ENCODE measurements around the gene RABEP2. TPM values are rescaled to one million over a fixed set of nuclear protein-coding genes. Genes with fewer than 3 reads are reported as not detected.
A peak's percentile ranks its signal among the peaks of the same experiment; 100 is the strongest.

Gene RABEP2
- total RNA-seq, 1 experiment from 2014 or later = 17.5 TPM

DNA sequence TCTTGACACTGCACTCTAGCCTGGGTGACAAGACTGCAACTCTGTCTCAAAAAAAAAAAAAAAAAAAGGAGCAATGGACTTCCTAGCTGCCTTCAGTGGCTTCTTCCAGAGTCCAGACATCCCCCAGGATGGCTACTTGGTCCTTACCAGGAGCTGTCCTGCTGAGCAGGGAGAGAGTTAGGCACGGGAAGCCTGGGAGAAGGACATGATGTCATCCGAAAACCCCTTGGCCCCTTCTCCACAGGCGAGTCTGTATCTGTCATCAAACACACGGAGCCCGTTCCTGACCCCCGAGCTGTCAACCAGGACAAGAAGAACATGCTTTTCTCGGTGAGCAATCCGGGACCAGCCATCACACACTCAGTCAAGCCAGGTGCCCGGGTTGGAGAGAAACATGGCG, 38.1 kb downstream of the RABEP2 start:
- DNase-seq = no peak
- no peak overlapping the region for H3K9ac ChIP-seq (ENCODE audit: extremely low read depth, insufficient read length, low read length)
- H2AFZ ChIP-seq (ENCODE audit: low read length) = no peak overlapping the region
- no peak overlapping the region for H3K4me2 ChIP-seq (ENCODE audit: insufficient read depth, insufficient read length, low read length)
- H3T11ph ChIP-seq (ENCODE audit: low read length) = no peak overlapping the region
- no peak overlapping the region for H2BK120ac ChIP-seq (ENCODE audit: low read depth, low read length, poor library complexity, severe bottlenecking)
- H3K14ac ChIP-seq (ENCODE audit: insufficient read depth, low read length) = no peak overlapping the region; the same call in 1 of the 2 replicates
- H3K23ac ChIP-seq (ENCODE audit: insufficient read length, low read depth, low read length) = no peak overlapping the region
- H4K91ac ChIP-seq (ENCODE audit: insufficient read length, low read depth, low read length) = no peak overlapping the region
- no peak overlapping the region for H4K5ac ChIP-seq (ENCODE audit: insufficient read length, low read depth, low read length)
- H3K27ac Mint-ChIP-seq = peak overlapping the region in 1 of 3 experiments; percentile 51; a peak in 1 of 7 replicates
- H2BK12ac ChIP-seq (ENCODE audit: insufficient read length, low read depth, low read length) = no peak overlapping the region
- H2BK15ac ChIP-seq (ENCODE audit: low read depth, low read length) = no peak overlapping the region
- H3K79me2 ChIP-seq (ENCODE audit: insufficient read depth, low read length) = no peaks in the 10 kb centered on the region
- H3K9me3 Mint-ChIP-seq = no peaks in the 10 kb centered on the region
- H3K23me2 ChIP-seq (ENCODE audit: insufficient read length, low read depth, low read length, poor library complexity, severe bottlenecking) = no peaks in the 10 kb centered on the region
- no peak overlapping the region for H2BK5ac ChIP-seq (ENCODE audit: insufficient read length, low read length)
- no peak overlapping the region for H3K27ac ChIP-seq (ENCODE audit: insufficient read length, low read depth, low read length)
- peaks cover 2% of the 10 kb centered on the region for H3K27me3 Mint-ChIP-seq (ENCODE audit: low read depth)
- H2BK20ac ChIP-seq (ENCODE audit: low read depth, low read length, poor library complexity, severe bottlenecking) = no peak overlapping the region
- no peak overlapping the region for H3K4me3 Mint-ChIP-seq
- no peaks in the 10 kb centered on the region for H4K20me1 ChIP-seq (ENCODE audit: control insufficient read depth, insufficient read depth, insufficient read length)
- peaks cover 0 to 8% (median 0%) of the 10 kb centered on the region in 3 experiments; a peak in 2 of 7 replicates for H3K36me3 Mint-ChIP-seq (ENCODE audit: insufficient read depth in 1 of 3, low read depth in 3 of 3)
- H3K9me3 ChIP-seq (ENCODE audit: control insufficient read depth, low read depth, low read length) = no peaks in the 10 kb centered on the region
- H3K27me3 ChIP-seq (ENCODE audit: insufficient read depth, low read length) = no peaks in the 10 kb centered on the region
- no peak overlapping the region for H4K8ac ChIP-seq (replicated peaks; ENCODE audit: insufficient read length, low read depth, low read length)
- TF ChIP-seq, protein P1, sequence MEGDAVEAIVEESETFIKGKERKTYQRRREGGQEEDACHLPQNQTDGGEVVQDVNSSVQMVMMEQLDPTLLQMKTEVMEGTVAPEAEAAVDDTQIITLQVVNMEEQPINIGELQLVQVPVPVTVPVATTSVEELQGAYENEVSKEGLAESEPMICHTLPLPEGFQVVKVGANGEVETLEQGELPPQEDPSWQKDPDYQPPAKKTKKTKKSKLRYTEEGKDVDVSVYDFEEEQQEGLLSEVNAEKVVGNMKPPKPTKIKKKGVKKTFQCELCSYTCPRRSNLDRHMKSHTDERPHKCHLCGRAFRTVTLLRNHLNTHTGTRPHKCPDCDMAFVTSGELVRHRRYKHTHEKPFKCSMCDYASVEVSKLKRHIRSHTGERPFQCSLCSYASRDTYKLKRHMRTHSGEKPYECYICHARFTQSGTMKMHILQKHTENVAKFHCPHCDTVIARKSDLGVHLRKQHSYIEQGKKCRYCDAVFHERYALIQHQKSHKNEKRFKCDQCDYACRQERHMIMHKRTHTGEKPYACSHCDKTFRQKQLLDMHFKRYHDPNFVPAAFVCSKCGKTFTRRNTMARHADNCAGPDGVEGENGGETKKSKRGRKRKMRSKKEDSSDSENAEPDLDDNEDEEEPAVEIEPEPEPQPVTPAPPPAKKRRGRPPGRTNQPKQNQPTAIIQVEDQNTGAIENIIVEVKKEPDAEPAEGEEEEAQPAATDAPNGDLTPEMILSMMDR (conservative IDR thresholded peaks at IDR 0.05) = no peak
- H3K4me1 Mint-ChIP-seq = peaks cover 8 to 18% of the 10 kb centered on the region in 2 experiments
- WGBS (ENCODE audit: extremely low coverage, insufficient read length, low lambda C conversion rate) = no CpG with 5 or more reads among the region's 10 CpGs
- H3K56ac ChIP-seq (ENCODE audit: insufficient read length, low read depth, low read length) = no peak overlapping the region
- no peak overlapping the region for H3K18ac ChIP-seq (ENCODE audit: insufficient read length, low read depth, low read length)
- H3K79me1 ChIP-seq (ENCODE audit: insufficient read depth, low read depth, low read length, poor library complexity, severe bottlenecking) = no peaks in the 10 kb centered on the region
- H3K4ac ChIP-seq (ENCODE audit: low read depth, low read length) = no peak overlapping the region
- no peak overlapping the region for H2AK5ac ChIP-seq (ENCODE audit: insufficient read length, low read length)
- peaks cover 5% of the 10 kb centered on the region; the same call in 1 of the 2 replicates for H3K4me1 ChIP-seq (ENCODE audit: insufficient read depth, low read length)
